ENCODE data around the gene AP3B1.

Gene AP3B1

DNA sequence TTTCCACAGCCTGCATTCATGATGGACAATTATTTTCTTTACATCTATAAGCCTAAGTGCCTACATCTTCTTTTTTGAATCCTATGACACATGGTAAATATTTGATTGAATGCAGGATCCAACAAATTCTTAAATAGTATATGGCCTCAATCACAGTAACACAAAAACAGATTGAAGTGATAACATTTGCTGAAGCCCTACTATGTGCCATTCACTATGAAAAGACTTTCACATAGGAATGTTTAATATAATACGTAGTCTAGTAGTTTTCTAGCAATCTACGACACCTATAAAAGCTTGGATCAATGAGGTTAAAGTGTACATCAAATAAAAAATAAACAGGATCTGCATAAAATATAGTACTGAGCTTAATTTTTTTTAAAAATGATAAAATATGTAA lies 231.0 kb downstream of the AP3B1 start:
- WGBS (ENCODE audit: extremely low coverage, insufficient coverage, insufficient read length), result no CpG with 5 or more reads among the region's 2 CpGs

DNA sequence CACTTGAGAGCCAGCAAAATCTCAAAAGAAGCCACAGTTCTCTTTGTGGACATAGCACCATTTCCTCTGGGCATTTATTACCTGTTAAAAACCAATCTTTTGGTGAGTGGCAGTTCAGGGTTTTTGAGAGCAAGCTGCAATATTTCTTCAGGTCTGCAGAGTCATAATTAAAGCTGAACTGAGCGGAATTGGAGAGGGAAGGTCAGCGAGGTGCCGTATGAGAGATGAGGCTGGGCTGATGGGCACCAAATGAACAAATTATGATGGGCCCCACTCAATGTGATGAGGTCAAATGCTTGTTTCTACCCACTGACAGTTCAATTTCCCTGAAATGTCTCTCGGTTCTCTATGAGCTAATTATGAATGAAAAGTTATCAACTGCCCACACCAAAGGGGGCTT lies 231.9 kb downstream of the AP3B1 start:
- Histone ChIP-seq H3K18ac (ENCODE audit: low read length) (no peak overlapping the region), H2BK5ac (ENCODE audit: low read depth, low read length, poor library complexity) (no peak overlapping the region), H2AFZ (ENCODE audit: insufficient read depth, low read length, poor library complexity) (no peak overlapping the region), H2AK5ac (ENCODE audit: low read length) (no peak overlapping the region), H3K36me3 (ENCODE audit: control insufficient read depth in 1 of 2, insufficient read depth in 2 of 2, low read length in 2 of 2) (no peaks in the 10 kb centered on the region), H3K27me3 (ENCODE audit: insufficient read depth, low read length) (no peaks in the 10 kb centered on the region), H3K27ac (ENCODE audit: low read depth, low read length) (no peak overlapping the region), H3K79me2 (ENCODE audit: control insufficient read depth, insufficient read depth, low read length, poor library complexity) (no peaks in the 10 kb centered on the region), H4K91ac (ENCODE audit: low read depth, low read length) (no peak overlapping the region), H4K8ac (ENCODE audit: low read depth, low read length) (no peak overlapping the region), H3K4me2 (ENCODE audit: low read length) (no peak overlapping the region), H3K9me3 (ENCODE audit: insufficient read depth, low read depth, low read length) (no peaks in the 10 kb centered on the region), H3K9ac (ENCODE audit: low read length) (no peak overlapping the region), H3K4me3 (ENCODE audit: low read depth, low read length) (no peak overlapping the region), H3K4ac (ENCODE audit: low read depth, low read length) (no peak overlapping the region), H3K14ac (ENCODE audit: low read length) (no peak overlapping the region), H4K12ac (ENCODE audit: low read depth, low read length) (no peak overlapping the region), H2BK12ac (ENCODE audit: low read length) (no peak overlapping the region), H3K79me1 (ENCODE audit: low read length) (no peaks in the 10 kb centered on the region), H3K4me1 (ENCODE audit: control insufficient read depth in 1 of 2, insufficient read depth in 2 of 2, low read length in 2 of 2) (peaks cover 0 to 6% of the 10 kb centered on the region in 2 experiments), H3K23ac (ENCODE audit: low read length) (no peak overlapping the region), H2BK120ac (ENCODE audit: insufficient read depth, low read length, poor library complexity) (no peak overlapping the region)
- DNase-seq, result no peak
- WGBS (ENCODE audit: extremely low coverage, insufficient coverage, insufficient read length), result no CpG with 5 or more reads among the region's 4 CpGs

More for the DNA sequence above, 231.0 kb downstream of the AP3B1 start:
- Histone ChIP-seq H3K14ac (ENCODE audit: low read length) (no peak overlapping the region), H3K23ac (ENCODE audit: low read length) (no peak overlapping the region), H3K79me1 (ENCODE audit: low read length) (no peaks in the 10 kb centered on the region), H3K79me2 (ENCODE audit: control insufficient read depth, insufficient read depth, low read length, poor library complexity) (no peaks in the 10 kb centered on the region), H2BK120ac (ENCODE audit: insufficient read depth, low read length, poor library complexity) (no peak overlapping the region), H3K36me3 (ENCODE audit: control insufficient read depth in 1 of 2, insufficient read depth in 2 of 2, low read length in 2 of 2) (peaks cover 0 to 1% of the 10 kb centered on the region in 2 experiments), H3K27me3 (ENCODE audit: insufficient read depth, low read length) (no peaks in the 10 kb centered on the region), H4K12ac (ENCODE audit: low read depth, low read length) (no peak overlapping the region), H2BK12ac (ENCODE audit: low read length) (no peak overlapping the region), H2AFZ (ENCODE audit: insufficient read depth, low read length, poor library complexity) (no peak overlapping the region), H3K27ac (ENCODE audit: low read depth, low read length) (no peak overlapping the region), H3K9me3 (ENCODE audit: insufficient read depth, low read depth, low read length) (no peaks in the 10 kb centered on the region), H2AK5ac (ENCODE audit: low read length) (no peak overlapping the region), H3K18ac (ENCODE audit: low read length) (no peak overlapping the region), H3K4me2 (ENCODE audit: low read length) (no peak overlapping the region), H3K4me3 (ENCODE audit: low read depth, low read length) (no peak overlapping the region), H3K9ac (ENCODE audit: low read length) (no peak overlapping the region), H4K8ac (ENCODE audit: low read depth, low read length) (no peak overlapping the region), H3K4me1 (ENCODE audit: control insufficient read depth in 1 of 2, insufficient read depth in 2 of 2, low read length in 2 of 2) (peaks cover 0 to 6% of the 10 kb centered on the region in 2 experiments), H2BK5ac (ENCODE audit: low read depth, low read length, poor library complexity) (no peak overlapping the region), H4K91ac (ENCODE audit: low read depth, low read length) (no peak overlapping the region), H3K4ac (ENCODE audit: low read depth, low read length) (no peak overlapping the region)
- DNase-seq, result no peak

DNA sequence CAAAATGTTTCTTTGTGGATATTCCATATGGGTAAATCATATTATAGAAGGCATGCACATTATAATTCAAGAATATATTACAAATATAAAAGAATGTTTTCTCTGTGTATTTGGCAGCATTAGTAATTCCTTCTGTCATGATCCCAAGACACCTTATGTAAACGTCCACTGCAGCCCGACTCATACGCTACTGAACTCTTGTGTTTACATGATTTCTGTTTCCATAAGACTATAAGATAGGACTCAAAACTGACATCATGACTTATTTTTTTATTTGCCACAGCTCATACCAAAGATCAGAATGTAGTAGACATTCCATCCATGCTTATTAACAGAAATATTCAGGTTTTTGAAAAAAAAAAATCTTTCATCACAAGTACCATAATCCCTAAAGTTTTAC lies 234.1 kb downstream of the AP3B1 start:
- H3K4me3 ChIP-seq (ENCODE audit: low read depth, low read length), result no peak overlapping the region
- H4K12ac ChIP-seq (ENCODE audit: low read depth, low read length), result no peak overlapping the region
- H2BK120ac ChIP-seq (ENCODE audit: insufficient read depth, low read length, poor library complexity), result no peak overlapping the region
- H4K8ac ChIP-seq (ENCODE audit: low read depth, low read length), result no peak overlapping the region
- H3K79me2 ChIP-seq (ENCODE audit: control insufficient read depth, insufficient read depth, low read length, poor library complexity), result no peaks in the 10 kb centered on the region
- no peak overlapping the region for H4K91ac ChIP-seq (ENCODE audit: low read depth, low read length)
- no peak overlapping the region for H3K14ac ChIP-seq (ENCODE audit: low read length)
- H2AK5ac ChIP-seq (ENCODE audit: low read length), result no peak overlapping the region
- H3K23ac ChIP-seq (ENCODE audit: low read length), result no peak overlapping the region
- H3K9me3 ChIP-seq (ENCODE audit: insufficient read depth, low read depth, low read length), result no peaks in the 10 kb centered on the region
- no peak overlapping the region for H3K4me2 ChIP-seq (ENCODE audit: low read length)
- no peak for DNase-seq
- no peak overlapping the region for H2AFZ ChIP-seq (ENCODE audit: insufficient read depth, low read length, poor library complexity)
- no peak overlapping the region for H2BK12ac ChIP-seq (ENCODE audit: low read length)
- H3K9ac ChIP-seq (ENCODE audit: low read length), result no peak overlapping the region
- no peak overlapping the region for H3K18ac ChIP-seq (ENCODE audit: low read length)
- no peaks in the 10 kb centered on the region for H3K79me1 ChIP-seq (ENCODE audit: low read length)
- no peak overlapping the region for H2BK5ac ChIP-seq (ENCODE audit: low read depth, low read length, poor library complexity)
- H3K36me3 ChIP-seq (ENCODE audit: control insufficient read depth in 1 of 2, insufficient read depth in 2 of 2, low read length in 2 of 2), result no peaks in the 10 kb centered on the region
- no peak overlapping the region for H3K27ac ChIP-seq (ENCODE audit: low read depth, low read length)
- peaks cover 0 to 1% of the 10 kb centered on the region in 2 experiments for H3K4me1 ChIP-seq (ENCODE audit: control insufficient read depth in 1 of 2, insufficient read depth in 2 of 2, low read length in 2 of 2)
- no peaks in the 10 kb centered on the region for H3K27me3 ChIP-seq (ENCODE audit: insufficient read depth, low read length)
- no peak overlapping the region for H3K4ac ChIP-seq (ENCODE audit: low read depth, low read length)
- WGBS (ENCODE audit: extremely low coverage, insufficient coverage, insufficient read length), result no CpG with 5 or more reads among the region's 3 CpGs

DNA sequence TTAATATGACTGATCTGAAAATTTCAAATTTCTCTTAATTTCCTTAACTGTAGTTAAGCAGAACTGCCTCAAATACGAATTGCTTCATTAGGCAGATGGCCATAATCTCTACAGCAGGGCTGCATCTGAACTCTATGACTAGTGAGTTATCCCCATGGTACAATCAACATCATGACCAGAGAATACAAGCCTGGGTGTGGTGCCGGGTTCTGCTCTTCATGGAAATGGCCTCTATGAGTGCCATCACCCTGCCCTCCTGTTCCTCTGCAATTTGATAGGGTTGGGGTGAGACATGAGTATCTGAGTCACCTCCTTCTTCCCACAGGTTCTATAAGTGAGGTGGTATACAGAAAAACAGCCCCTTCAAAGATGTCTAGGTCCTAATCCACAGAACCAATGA lies 235.9 kb downstream of the AP3B1 start:
- Histone ChIP-seq H4K12ac (ENCODE audit: low read depth, low read length) (no peak overlapping the region), H3K14ac (ENCODE audit: low read length) (no peak overlapping the region), H3K27ac (ENCODE audit: low read depth, low read length) (no peak overlapping the region), H3K23ac (ENCODE audit: low read length) (no peak overlapping the region), H3K4me2 (ENCODE audit: low read length) (no peak overlapping the region), H3K18ac (ENCODE audit: low read length) (no peak overlapping the region), H3K79me1 (ENCODE audit: low read length) (no peaks in the 10 kb centered on the region), H3K36me3 (ENCODE audit: control insufficient read depth in 1 of 2, insufficient read depth in 2 of 2, low read length in 2 of 2) (no peaks in the 10 kb centered on the region), H2BK120ac (ENCODE audit: insufficient read depth, low read length, poor library complexity) (no peak overlapping the region), H3K9me3 (ENCODE audit: insufficient read depth, low read depth, low read length) (no peaks in the 10 kb centered on the region), H4K8ac (ENCODE audit: low read depth, low read length) (no peak overlapping the region), H3K79me2 (ENCODE audit: control insufficient read depth, insufficient read depth, low read length, poor library complexity) (no peaks in the 10 kb centered on the region), H3K27me3 (ENCODE audit: insufficient read depth, low read length) (no peaks in the 10 kb centered on the region), H3K4me3 (ENCODE audit: low read depth, low read length) (no peak overlapping the region), H3K4me1 (ENCODE audit: control insufficient read depth in 1 of 2, insufficient read depth in 2 of 2, low read length in 2 of 2) (no peaks in the 10 kb centered on the region), H3K4ac (ENCODE audit: low read depth, low read length) (no peak overlapping the region), H4K91ac (ENCODE audit: low read depth, low read length) (no peak overlapping the region), H2BK12ac (ENCODE audit: low read length) (no peak overlapping the region), H2BK5ac (ENCODE audit: low read depth, low read length, poor library complexity) (no peak overlapping the region), H2AK5ac (ENCODE audit: low read length) (no peak overlapping the region), H2AFZ (ENCODE audit: insufficient read depth, low read length, poor library complexity) (no peak overlapping the region), H3K9ac (ENCODE audit: low read length) (no peak overlapping the region)
- no peak for DNase-seq
- WGBS (ENCODE audit: extremely low coverage, insufficient coverage, insufficient read length), result no CpG with 5 or more reads among the region's 2 CpGs
